GM21576 (cell line): ENCODE measurements around the gene IGDCC3.
"Not testable (repeated sequence)": the region's sequence is repeated elsewhere in the genome, so short reads cannot be mapped to it uniquely, and the experiment has no call there.

Source experiments
- ATAC-seq: cut with Tn5 transposase; IDR thresholded peaks from one replicate; pipeline ENCODE4 v1.9.1; 2021; ENCODE audit warnings: mild to moderate bottlenecking, moderate library complexity; ENCODE audit not compliant: unreplicated experiment

Gene IGDCC3

DNA sequence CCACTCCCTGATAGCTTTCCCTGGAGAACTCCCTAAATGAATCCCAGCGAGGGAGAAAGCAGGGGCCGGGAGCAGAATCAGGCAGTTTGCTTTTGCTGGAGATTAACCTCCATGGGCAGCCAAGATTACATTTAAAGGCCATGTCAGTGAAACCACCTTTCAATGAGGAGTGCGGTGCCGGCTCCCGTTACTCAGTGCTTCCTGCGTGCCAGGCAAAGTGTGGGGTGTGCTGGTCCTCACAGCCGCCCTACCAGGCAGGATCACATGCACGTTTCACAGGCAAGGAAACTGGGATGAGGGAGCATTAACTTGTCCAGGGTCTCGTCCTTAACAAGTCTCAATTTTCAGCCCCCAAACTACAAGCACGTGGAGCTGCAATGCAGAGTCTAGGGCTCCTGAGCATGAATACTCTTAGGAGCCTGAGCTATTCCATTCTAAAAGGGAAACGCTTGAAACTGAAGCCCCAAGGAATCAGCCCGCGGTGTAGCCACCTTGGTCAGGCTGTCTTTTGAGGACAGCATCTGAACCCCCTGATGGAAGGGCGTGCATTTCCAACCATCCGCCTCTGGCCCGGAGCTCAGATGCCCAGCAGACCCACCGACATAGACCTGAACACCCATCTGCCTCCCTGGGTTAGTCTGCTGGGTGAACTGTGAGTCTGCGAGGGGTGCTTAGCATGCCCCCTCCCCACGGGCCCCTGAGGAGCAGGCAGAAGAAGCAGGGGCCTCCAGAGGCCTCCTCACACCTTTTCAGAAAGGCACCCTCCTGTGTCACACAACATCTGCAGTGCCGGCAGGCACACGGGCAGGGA lies 5.6 kb downstream of the IGDCC3 start:
- ATAC-seq: no peak

- ATAC-seq: no peak
Observed at GRCh38 chr15:65370885-65371284, 6.9 kb downstream of the IGDCC3 start.

- ATAC-seq: no peak
Observed at GRCh38 chr15:65369651-65370050, 8.2 kb downstream of the IGDCC3 start.

DNA sequence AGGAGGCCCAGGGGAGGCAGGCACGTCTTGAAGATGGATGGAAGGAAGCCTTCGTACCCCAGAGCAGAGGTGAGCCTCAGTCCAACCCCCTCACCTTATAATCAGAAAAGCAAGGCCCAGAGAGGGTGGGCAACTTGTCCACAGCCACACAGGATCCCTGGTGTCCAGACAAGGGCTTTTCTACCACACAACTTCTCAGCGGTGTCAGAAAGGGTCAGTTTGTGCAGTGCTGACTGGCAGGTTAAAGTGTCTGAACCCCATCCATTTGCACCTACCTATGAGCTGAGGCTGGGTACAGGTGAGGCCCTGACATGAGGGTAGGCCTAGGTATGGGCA lies 8.6 kb downstream of the IGDCC3 start:
- no peak for ATAC-seq

GRCh38 chr15:65368302-65369211 lies 9.2 kb downstream of the IGDCC3 start:
- no peak for ATAC-seq

DNA sequence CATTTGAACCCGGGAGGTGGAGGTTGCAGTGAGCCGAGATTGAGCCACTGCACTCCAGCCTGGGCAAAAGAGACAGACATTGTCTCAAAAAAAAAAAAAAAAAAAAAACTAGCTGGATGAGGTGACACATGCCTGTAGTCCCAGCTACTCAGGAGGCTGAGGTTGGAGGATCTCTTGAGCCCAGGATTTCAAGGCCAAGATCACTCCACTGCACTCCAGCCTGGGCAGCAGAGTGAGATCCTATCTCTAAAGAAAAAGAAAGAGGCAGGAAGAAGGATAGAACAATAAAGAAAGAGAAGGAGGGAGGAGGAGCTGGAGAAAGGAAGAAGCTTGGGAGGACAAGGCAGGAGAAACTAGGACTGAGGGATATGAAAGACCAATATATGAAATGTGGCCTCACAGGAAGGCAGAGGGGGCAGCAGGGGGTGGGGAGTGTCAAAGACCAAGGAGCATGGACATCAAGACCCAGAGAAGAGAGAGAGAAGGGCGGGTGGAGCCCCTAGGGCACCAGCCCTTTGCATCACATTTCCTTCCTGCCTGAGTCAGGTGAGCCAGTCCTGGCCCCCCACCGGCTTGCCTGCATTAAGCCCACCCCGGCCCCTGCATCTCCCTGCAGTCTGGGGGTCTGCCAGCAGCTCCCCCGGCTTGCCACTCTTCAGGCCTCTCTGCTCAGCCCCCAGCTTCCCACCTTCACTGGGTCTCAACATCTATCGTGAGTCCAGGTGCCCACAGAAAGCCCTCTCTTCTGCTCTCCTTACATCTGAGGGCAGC lies 11.5 kb downstream of the IGDCC3 start:
- ATAC-seq: no peak

- no peak for ATAC-seq
Observed at GRCh38 chr15:65365229-65365628, 12.6 kb downstream of the IGDCC3 start.

DNA sequence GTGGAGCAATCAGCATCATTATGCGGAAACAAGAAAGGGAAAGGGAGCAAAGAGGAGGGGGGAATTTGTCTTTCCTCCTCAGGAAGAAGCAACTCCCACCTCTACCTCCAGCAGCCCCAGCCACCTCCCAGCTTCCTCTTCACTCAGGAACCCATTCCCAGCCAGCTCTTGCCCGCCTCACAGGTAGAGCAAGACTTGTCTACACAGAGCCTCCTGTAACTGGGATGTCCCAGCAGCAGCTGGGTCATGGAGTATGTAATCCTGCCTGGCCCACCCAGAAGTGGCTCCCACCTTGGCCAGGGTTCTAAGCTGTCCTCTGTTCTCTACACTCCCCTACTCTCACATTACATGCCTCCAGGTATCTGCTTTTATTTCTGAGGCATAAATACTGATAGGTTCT lies 14.0 kb downstream of the IGDCC3 start:
- ATAC-seq: no peak

GRCh38 chr15:65363306-65363705 lies 14.5 kb downstream of the IGDCC3 start:
- no peak for ATAC-seq

DNA sequence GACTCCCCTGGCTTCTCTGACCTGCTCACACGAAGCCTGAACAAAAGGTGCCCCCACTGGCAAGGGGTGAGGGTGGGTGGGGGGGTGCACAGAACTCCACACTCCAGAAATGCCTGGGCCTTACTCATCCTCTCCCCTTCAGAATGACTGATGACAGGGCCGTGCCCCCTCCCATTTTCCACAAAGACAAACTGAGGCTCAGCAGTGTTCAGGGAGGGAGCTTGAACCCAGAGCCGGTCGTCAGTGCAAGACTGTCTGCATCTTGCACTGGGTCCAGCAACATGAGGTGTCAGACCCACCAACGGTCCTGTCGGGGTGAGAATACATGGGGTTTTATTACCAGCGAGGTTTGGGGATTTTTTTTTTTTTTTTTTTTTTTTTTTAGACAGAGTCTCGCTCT lies 15.3 kb downstream of the IGDCC3 start:
- ATAC-seq: no peak

GRCh38 chr15:65361708-65362459 lies 15.9 kb downstream of the IGDCC3 start:
- no peak for ATAC-seq

- ATAC-seq: no peak
Observed at GRCh38 chr15:65360506-65360905, 17.3 kb downstream of the IGDCC3 start.

DNA sequence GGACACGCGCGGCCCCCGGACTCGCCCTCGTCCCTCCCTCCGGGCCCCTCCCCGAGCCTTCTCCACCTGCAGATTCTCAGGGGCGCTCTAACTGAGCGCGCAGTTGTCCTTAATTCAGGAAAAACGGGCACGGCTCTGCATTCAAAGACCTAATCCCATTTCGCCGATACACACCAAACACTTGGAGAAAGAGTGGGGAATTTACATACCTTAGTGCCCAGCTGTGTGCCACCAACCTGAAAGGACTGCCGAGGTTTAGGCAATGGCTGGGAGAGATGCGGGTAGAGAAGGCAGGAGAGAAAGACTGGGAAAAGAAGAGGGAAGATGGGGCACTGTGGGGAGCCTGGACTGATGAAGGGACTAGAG lies 21.8 kb downstream of the IGDCC3 start:
- no peak for ATAC-seq

- no peak for ATAC-seq
Observed at GRCh38 chr15:65355173-65355987, 22.4 kb downstream of the IGDCC3 start.

GRCh38 chr15:65354835-65355172 lies 23.0 kb downstream of the IGDCC3 start:
- no peak for ATAC-seq

DNA sequence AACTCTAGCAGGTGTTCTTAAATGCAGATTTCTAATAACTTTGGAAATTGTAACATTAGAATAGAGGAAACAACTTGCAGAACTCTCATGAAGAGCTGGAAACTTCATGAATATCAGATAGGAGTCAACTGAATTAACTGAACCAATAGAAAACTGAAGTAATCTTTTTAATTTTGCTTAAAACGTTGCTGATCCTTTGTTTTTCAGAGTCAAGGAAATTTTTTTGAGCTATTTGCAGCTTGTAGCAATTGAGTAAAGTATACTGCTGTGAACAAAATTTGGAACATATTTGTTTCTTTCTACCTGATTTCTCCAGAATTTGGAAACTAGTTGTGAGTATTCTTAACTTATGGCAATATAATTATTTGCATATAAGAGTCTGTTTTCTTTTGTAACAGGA lies 25.8 kb downstream of the IGDCC3 start:
- ATAC-seq: not testable (repeated sequence)

DNA sequence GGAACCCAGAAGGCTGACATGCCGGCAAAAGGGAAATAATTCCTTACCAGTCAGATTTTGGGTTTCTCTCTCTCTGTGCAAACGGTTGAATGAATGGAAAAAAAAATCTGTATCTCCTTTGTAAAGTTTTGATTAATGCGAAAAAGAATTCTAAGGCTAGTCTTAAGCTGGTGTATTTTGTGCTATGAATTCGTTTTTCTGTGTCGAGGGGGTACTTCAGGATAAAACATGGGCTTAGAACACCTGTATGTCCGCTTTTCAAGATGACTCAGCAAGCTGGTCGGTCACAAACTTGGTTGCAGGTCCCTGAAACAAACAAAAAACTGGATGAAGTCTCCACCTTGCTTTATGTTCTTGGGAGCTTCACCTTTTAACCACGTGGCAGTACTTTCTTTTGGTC lies 28.5 kb downstream of the IGDCC3 start:
- ATAC-seq: no peak

- not testable (repeated sequence) for ATAC-seq
Observed at GRCh38 chr15:65347756-65348155, 30.0 kb downstream of the IGDCC3 start.

DNA sequence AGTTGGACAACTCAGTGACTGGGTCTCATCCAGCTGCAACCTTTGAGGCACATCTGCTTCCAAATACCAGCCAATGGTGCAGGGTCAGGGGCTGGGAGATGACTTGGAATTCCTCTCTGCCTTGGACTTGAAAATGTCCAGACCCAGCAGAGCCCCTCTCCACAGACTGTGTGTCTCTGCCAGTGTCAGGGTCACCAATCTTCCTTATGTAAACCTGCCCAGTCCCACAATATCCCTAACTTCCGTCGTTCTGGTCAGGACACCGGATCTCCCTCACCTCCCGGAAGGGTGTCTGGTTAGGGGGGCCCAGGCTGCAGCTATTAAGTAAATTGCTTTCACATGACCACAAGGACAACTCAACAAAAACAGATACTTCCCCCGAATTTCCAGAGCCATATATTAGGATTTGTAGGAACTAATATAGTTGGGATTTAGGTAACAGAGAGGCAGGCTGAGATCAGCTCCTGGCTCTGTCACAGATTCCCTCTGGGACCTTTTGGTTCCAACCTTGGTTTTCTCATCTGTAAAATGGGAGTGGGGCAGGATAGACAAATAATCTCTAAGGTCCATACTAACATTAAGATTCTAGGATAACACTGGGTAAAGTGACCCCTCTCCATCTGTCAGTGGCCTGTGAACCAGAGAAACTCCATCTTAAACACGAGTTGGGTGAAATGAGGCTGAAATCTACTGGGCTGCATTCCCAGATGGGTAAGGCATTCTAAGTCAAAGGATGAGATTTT lies 30.8 kb downstream of the IGDCC3 start:
- no peak for ATAC-seq
